ENCODE data around the gene STC2. TPM values are rescaled to one million over a fixed set of nuclear protein-coding genes. Genes with fewer than 3 reads are reported as not detected.

The STC2 gene
- total and polyA plus RNA-seq, 2 experiments from 2014 or later = 26.6 to 27.8 TPM

DNA sequence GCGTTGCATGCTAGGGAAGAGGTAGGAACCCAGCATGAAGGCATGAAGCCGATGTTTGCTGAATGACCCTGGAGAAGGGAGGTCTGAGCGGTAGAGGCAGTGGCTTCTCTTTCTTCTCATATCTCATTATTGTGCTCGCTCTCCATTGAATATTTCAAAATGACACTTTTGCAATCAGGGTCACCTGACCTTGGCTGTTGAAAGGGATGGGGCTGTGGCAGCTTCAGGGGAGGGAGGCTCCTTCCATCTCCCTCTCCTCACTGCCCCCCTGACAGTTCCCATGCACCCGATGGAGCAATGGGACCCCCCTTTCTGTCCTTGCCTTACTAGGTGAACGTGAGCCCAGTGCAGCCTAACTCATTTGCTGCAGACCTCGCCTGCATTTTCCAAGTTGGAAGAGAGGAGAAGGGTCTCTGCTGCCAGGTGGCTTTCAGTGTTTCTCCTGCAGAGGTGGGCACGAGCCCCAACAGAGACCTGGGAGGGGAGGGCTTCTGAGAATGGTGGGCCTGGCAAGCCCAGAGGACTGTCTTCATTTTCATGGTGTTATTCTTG, 17.9 kb downstream of the STC2 start:
- peak overlapping the region; percentile 55 for H3K27ac ChIP-seq
- no peak for DNase-seq (ENCODE audit: low spot score)
- no peak overlapping the region for H3K4me3 ChIP-seq
- no peak overlapping the region for H3K4me2 ChIP-seq
- peaks cover 8% of the 10 kb centered on the region for H3K4me1 ChIP-seq (ENCODE audit: insufficient read depth)
- no peaks in the 10 kb centered on the region for H3K36me3 ChIP-seq (replicated peaks; ENCODE audit: insufficient read depth, low read depth)
- no peaks in the 10 kb centered on the region for H3K9me3 ChIP-seq (ENCODE audit: low read depth)
- H3K9me2 ChIP-seq (replicated peaks; ENCODE audit: insufficient read depth) = no peaks in the 10 kb centered on the region
- TF ChIP-seq, protein P1, sequence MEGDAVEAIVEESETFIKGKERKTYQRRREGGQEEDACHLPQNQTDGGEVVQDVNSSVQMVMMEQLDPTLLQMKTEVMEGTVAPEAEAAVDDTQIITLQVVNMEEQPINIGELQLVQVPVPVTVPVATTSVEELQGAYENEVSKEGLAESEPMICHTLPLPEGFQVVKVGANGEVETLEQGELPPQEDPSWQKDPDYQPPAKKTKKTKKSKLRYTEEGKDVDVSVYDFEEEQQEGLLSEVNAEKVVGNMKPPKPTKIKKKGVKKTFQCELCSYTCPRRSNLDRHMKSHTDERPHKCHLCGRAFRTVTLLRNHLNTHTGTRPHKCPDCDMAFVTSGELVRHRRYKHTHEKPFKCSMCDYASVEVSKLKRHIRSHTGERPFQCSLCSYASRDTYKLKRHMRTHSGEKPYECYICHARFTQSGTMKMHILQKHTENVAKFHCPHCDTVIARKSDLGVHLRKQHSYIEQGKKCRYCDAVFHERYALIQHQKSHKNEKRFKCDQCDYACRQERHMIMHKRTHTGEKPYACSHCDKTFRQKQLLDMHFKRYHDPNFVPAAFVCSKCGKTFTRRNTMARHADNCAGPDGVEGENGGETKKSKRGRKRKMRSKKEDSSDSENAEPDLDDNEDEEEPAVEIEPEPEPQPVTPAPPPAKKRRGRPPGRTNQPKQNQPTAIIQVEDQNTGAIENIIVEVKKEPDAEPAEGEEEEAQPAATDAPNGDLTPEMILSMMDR (IDR thresholded peaks at IDR 0.05; ENCODE audit: poor library complexity) = no peak
- no peak for TF ChIP-seq EZH2phosphoT487 (IDR thresholded peaks at IDR 0.05; ENCODE audit: low read depth, severe bottlenecking, unreplicated experiment)
- no peak for TF ChIP-seq EZH2 (IDR thresholded peaks at IDR 0.05; ENCODE audit: borderline replicate concordance)
- WGBS (ENCODE audit: low lambda C conversion rate, missing lambda C conversion rate) = 84% methylated on average over 8 of the region's 8 CpGs
- H3K79me2 ChIP-seq = no peaks in the 10 kb centered on the region
- H2AFZ ChIP-seq = no peak overlapping the region
- H3K27me3 ChIP-seq = no peaks in the 10 kb centered on the region
- no peaks in the 10 kb centered on the region for H4K20me1 ChIP-seq (ENCODE audit: insufficient read depth, poor library complexity, severe bottlenecking)

DNA sequence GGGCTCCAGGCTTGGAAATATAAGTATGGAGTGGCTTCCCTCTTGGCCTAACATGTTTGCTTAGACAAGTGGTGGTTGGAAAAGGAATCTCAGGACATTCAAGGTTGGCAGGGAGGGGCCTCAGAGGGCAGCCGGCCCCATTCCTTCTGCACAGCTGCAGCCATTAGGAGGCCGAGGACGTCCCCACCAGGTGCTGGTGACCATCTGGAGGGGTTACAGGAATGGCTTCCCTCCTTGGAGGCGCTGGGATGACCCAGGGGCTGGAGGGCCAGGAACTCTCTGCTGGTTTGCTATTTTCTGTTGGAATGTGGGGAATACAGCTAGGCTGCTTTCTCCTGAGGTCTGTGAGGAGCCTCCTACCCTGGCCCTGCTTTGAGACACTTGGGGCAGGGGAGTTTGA, 18.5 kb downstream of the STC2 start:
- Histone ChIP-seq H3K4me3 (no peak overlapping the region), H3K36me3 (replicated peaks; ENCODE audit: insufficient read depth, low read depth) (no peaks in the 10 kb centered on the region), H3K4me1 (ENCODE audit: insufficient read depth) (peaks cover 7% of the 10 kb centered on the region), H3K9me2 (replicated peaks; ENCODE audit: insufficient read depth) (no peaks in the 10 kb centered on the region), H3K9me3 (ENCODE audit: low read depth) (no peaks in the 10 kb centered on the region), H2AFZ (no peak overlapping the region), H4K20me1 (ENCODE audit: insufficient read depth, poor library complexity, severe bottlenecking) (no peaks in the 10 kb centered on the region), H3K27ac (no peak overlapping the region), H3K4me2 (no peak overlapping the region), H3K27me3 (no peaks in the 10 kb centered on the region), H3K79me2 (no peaks in the 10 kb centered on the region)
- DNase-seq (ENCODE audit: low spot score) = no peak
- TF ChIP-seq EZH2phosphoT487 (IDR thresholded peaks at IDR 0.05; ENCODE audit: low read depth, severe bottlenecking, unreplicated experiment) (no peak), EZH2 (IDR thresholded peaks at IDR 0.05; ENCODE audit: borderline replicate concordance) (no peak)
- TF ChIP-seq, protein P1 (IDR thresholded peaks at IDR 0.05; ENCODE audit: poor library complexity) = no peak
- 79% methylated on average over 4 of the region's 4 CpGs for WGBS (ENCODE audit: low lambda C conversion rate, missing lambda C conversion rate)

DNA sequence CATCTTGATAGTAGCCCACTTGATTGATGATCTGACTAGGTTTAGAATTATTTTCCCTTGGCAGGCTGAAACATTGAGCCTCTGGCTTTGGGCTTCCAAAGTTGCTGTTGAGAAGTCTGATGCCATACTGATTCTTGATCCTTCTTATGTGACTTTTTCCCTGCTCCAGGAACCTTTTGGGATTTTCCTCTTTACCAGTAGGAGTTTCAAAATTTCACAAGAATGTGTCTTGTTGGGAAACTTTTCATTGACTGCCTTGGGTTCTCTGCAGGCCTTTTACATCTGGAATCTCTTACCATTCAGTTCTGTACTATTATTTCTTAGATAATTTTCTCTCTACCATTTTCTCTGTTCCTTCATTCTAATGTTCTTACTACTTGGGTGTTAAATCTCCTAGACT, 20.0 kb downstream of the STC2 start:
- Histone ChIP-seq H3K79me2 (no peaks in the 10 kb centered on the region), H3K4me3 (no peak overlapping the region), H3K4me2 (no peak overlapping the region), H3K9me3 (ENCODE audit: low read depth) (no peaks in the 10 kb centered on the region), H3K27me3 (no peaks in the 10 kb centered on the region), H3K36me3 (replicated peaks; ENCODE audit: insufficient read depth, low read depth) (no peaks in the 10 kb centered on the region), H4K20me1 (ENCODE audit: insufficient read depth, poor library complexity, severe bottlenecking) (no peaks in the 10 kb centered on the region), H3K4me1 (ENCODE audit: insufficient read depth) (peaks cover 20% of the 10 kb centered on the region), H3K9me2 (replicated peaks; ENCODE audit: insufficient read depth) (no peaks in the 10 kb centered on the region), H3K27ac (no peak overlapping the region), H2AFZ (no peak overlapping the region)
- TF ChIP-seq EZH2phosphoT487 (IDR thresholded peaks at IDR 0.05; ENCODE audit: low read depth, severe bottlenecking, unreplicated experiment) (no peak), EZH2 (IDR thresholded peaks at IDR 0.05; ENCODE audit: borderline replicate concordance) (no peak)
- TF ChIP-seq, protein P1 (IDR thresholded peaks at IDR 0.05; ENCODE audit: poor library complexity) = no peak
- no peak for DNase-seq (ENCODE audit: low spot score)

DNA sequence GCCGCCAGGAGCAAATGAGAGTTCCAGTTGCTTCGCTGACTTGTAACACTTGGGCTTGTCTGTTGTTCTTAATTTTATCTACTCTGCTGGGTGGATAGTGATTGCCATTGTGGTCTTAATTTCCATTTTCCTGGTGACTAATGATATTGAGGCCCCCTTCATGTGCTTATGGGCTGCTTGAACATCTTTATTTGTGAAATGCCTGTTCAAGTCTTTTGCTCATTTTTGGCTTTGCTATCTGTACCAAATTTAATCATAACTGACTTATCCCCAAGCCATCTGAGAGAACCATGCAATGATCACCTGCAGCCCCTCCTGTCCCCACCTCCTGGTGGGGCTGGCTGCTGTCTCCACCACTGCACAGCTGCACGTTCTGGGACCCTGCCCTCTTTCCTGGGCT, 20.5 kb downstream of the STC2 start:
- 96% methylated on average over 3 of the region's 3 CpGs for WGBS (ENCODE audit: low lambda C conversion rate, missing lambda C conversion rate)
- H2AFZ ChIP-seq = no peak overlapping the region
- H3K9me2 ChIP-seq (replicated peaks; ENCODE audit: insufficient read depth) = no peaks in the 10 kb centered on the region
- H4K20me1 ChIP-seq (ENCODE audit: insufficient read depth, poor library complexity, severe bottlenecking) = no peaks in the 10 kb centered on the region
- TF ChIP-seq EZH2phosphoT487 (IDR thresholded peaks at IDR 0.05; ENCODE audit: low read depth, severe bottlenecking, unreplicated experiment) (no peak), EZH2 (IDR thresholded peaks at IDR 0.05; ENCODE audit: borderline replicate concordance) (no peak)
- TF ChIP-seq, protein P1 (IDR thresholded peaks at IDR 0.05; ENCODE audit: poor library complexity) = no peak
- H3K79me2 ChIP-seq = no peaks in the 10 kb centered on the region
- H3K4me3 ChIP-seq = no peak overlapping the region
- no peak overlapping the region for H3K27ac ChIP-seq
- H3K9me3 ChIP-seq (ENCODE audit: low read depth) = no peaks in the 10 kb centered on the region
- DNase-seq (ENCODE audit: low spot score) = no peak
- peaks cover 20% of the 10 kb centered on the region for H3K4me1 ChIP-seq (ENCODE audit: insufficient read depth)
- H3K36me3 ChIP-seq (replicated peaks; ENCODE audit: insufficient read depth, low read depth) = no peaks in the 10 kb centered on the region
- no peaks in the 10 kb centered on the region for H3K27me3 ChIP-seq
- no peak overlapping the region for H3K4me2 ChIP-seq

Data from hepatocyte (in vitro differentiated cells).